GM23338 (cell line): ENCODE data around the gene TSC22D3. TPM values are rescaled to one million over a fixed set of nuclear protein-coding genes. Genes with fewer than 3 reads are reported as not detected.

ENCODE experiments used
- ATAC-seq: fragments of 200-7000 bp; cut with Tn5 transposase; 3 replicates; pipeline ENCODE4 v1.9.1; 2020
- DNase-seq: peaks from one replicate; pipeline ENCODE4 v3.0.0-alpha.2; 2015; ENCODE audit warnings: low spot score
- H2AFZ ChIP-seq: fragments of 200-600 bp; sonication (generic); 2 replicates; pipeline ENCODE4 v1.8.0; 2016; ENCODE audit warnings: antibody characterized with exemption, mild to moderate bottlenecking, moderate library complexity
- H3F3A ChIP-seq: fragments of 200-600 bp; sonication (generic); replicated peaks from 2 replicates; pipeline ENCODE4 v1.8.0; 2017; ENCODE audit warnings: antibody characterized with exemption, mixed run types, low read depth
- H3K27ac ChIP-seq: fragments of 200-600 bp; sonication (generic); 2 replicates; pipeline ENCODE4 v1.6.1; 2016; ENCODE audit warnings: low read depth
- H3K27me3 ChIP-seq: fragments of 200-600 bp; sonication (generic); 2 replicates; pipeline ENCODE4 v1.8.0; 2016; ENCODE audit warnings: mild to moderate bottlenecking, mixed run types, moderate library complexity; ENCODE audit not compliant: insufficient read depth
- H3K36me3 ChIP-seq: fragments of 200-600 bp; sonication (generic); 2 replicates; pipeline ENCODE4 v1.8.0; 2016; ENCODE audit warnings: mild to moderate bottlenecking; ENCODE audit not compliant: insufficient read depth
- H3K4me1 ChIP-seq: fragments of 200-600 bp; sonication (generic); 2 replicates; pipeline ENCODE4 v1.8.0; 2016; ENCODE audit warnings: mild to moderate bottlenecking, moderate library complexity; ENCODE audit not compliant: insufficient read depth
- H3K4me2 ChIP-seq: fragments of 200-600 bp; sonication (generic); 2 replicates; pipeline ENCODE4 v1.7.1; 2017; ENCODE audit warnings: mixed run types
- H3K4me3 ChIP-seq: fragments of 200-600 bp; sonication (generic); 2 replicates; pipeline ENCODE4 v1.6.1; 2016; ENCODE audit warnings: mixed run types
- H3K79me2 ChIP-seq: fragments of 200-600 bp; sonication (generic); replicated peaks from 2 replicates; pipeline ENCODE4 v1.8.0; 2017; ENCODE audit warnings: mild to moderate bottlenecking; ENCODE audit not compliant: insufficient read depth
- H3K9me2 ChIP-seq: fragments of 200-600 bp; sonication (generic); 2 replicates; pipeline ENCODE4 v1.8.0; 2017; ENCODE audit not compliant: insufficient read depth
- H4K20me1 ChIP-seq: fragments of 200-600 bp; sonication (generic); replicated peaks from 2 replicates; pipeline ENCODE4 v1.8.0; 2017; ENCODE audit warnings: mild to moderate bottlenecking; ENCODE audit not compliant: insufficient read depth
- H3K27ac Mint-ChIP-seq: 2 replicates; pipeline ENCODE4 v1.8.0; 2020; ENCODE audit warnings: inconsistent platforms, mild to moderate bottlenecking, moderate library complexity, mixed read lengths
- H3K27me3 Mint-ChIP-seq: 3 replicates; pipeline ENCODE4 v1.8.0; 2022; ENCODE audit warnings: low read depth, mild to moderate bottlenecking, moderate library complexity, mixed read lengths, inconsistent platforms; ENCODE audit not compliant: insufficient read depth, poor library complexity
- H3K36me3 Mint-ChIP-seq: 3 replicates; pipeline ENCODE4 v1.8.0; 2021; ENCODE audit warnings: low read depth, mild to moderate bottlenecking, inconsistent platforms, moderate library complexity, mixed read lengths
- H3K4me1 Mint-ChIP-seq: 3 replicates; pipeline ENCODE4 v1.8.0; 2020; ENCODE audit warnings: mild to moderate bottlenecking, inconsistent platforms, mixed read lengths
- H3K4me3 Mint-ChIP-seq: 3 replicates; pipeline ENCODE4 v1.8.0; 2021; ENCODE audit warnings: moderate library complexity, mild to moderate bottlenecking, inconsistent platforms, mixed read lengths
- H3K9me3 Mint-ChIP-seq: 3 replicates; pipeline ENCODE4 v1.8.0; 2020; ENCODE audit warnings: moderate library complexity, mild to moderate bottlenecking, inconsistent platforms, mixed read lengths
- JUNB ChIP-seq: IDR thresholded peaks from one replicate; pipeline ENCODE4 v1.6.1; 2016; ENCODE audit warnings: antibody characterized with exemption; ENCODE audit not compliant: unreplicated experiment
- NANOG ChIP-seq: IDR thresholded peaks from 2 replicates; pipeline ENCODE4 v1.6.1; 2016; ENCODE audit warnings: antibody characterized with exemption, borderline replicate concordance
- ZNF331 ChIP-seq: fragments of 250-450 bp; sonication (Bioruptor Pico); IDR thresholded peaks from 2 replicates; pipeline ENCODE4 v1.5.0; 2020; ENCODE audit warnings: low read depth, mild to moderate bottlenecking, moderate library complexity
- ZNF462 ChIP-seq: fragments of 250-450 bp; sonication (Bioruptor Pico); IDR thresholded peaks from 2 replicates; pipeline ENCODE4 v1.5.0; 2020; ENCODE audit warnings: mild to moderate bottlenecking, moderate library complexity
- polyA plus RNA-seq: library from polyadenylated mRNA; unstranded; fragments of >200 nt; fragmentation: Nextera tagmentation; extraction: Ambion mirVana; gene quantifications from 2 replicates; pipeline ENCODE4 v1.2.1, GENCODE V29; 2016
- total RNA-seq: library from RNA; depleted of rRNA; stranded (reverse); fragments of >200 nt; shearing (Covaris generic); gene quantifications from 2 replicates; pipeline ENCODE4 v1.2.3, GENCODE V29; 2014

Gene TSC22D3
- total and polyA plus RNA-seq, 2 experiments from 2014 or later, result 12.6 to 20.0 TPM

DNA sequence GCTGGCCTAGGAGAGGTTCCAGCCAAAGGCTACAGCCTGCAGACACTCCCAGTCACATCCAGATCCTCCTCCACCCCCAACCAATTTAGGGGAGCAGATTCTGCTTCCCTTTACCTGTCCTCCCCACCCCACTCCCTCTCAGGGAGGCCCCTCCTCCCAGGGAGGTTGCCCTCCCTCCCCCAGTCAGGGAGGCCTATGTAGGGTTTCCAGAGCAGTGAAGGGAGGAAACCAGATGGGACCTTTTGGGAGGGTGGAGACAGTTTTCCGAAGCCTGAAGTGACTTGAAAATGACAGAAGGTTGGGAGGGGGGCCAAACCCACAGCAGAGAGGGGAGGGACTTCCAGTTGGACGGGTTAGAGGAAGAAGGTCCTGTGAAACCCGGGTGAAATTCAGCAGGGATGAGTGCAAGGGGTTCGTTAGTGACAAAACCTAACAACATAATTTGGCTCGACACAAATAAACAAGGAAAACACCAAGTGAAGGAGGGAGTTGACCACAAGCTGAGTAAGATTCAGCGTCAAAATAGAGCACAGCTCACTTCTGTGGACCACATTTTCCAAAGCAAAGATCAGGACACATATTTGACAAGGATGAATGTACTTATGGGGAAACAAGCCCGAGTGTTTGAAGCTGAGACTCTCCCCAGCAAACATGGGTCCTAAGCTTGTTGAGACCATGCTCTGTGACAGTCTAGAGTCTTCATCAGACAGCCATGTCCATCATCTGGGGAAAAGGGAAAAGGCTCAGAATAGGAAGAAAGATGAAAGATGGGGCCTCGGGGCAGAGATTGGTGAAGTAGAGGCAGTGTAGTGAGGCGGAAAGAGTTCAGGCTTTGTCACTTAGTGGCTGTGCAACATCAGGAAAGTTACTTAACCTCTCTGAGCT is 100.9 kb downstream of the TSC22D3 start (continued):
- no peak for TF ChIP-seq ZNF462 (CRISPR knock-in tag)

DNA sequence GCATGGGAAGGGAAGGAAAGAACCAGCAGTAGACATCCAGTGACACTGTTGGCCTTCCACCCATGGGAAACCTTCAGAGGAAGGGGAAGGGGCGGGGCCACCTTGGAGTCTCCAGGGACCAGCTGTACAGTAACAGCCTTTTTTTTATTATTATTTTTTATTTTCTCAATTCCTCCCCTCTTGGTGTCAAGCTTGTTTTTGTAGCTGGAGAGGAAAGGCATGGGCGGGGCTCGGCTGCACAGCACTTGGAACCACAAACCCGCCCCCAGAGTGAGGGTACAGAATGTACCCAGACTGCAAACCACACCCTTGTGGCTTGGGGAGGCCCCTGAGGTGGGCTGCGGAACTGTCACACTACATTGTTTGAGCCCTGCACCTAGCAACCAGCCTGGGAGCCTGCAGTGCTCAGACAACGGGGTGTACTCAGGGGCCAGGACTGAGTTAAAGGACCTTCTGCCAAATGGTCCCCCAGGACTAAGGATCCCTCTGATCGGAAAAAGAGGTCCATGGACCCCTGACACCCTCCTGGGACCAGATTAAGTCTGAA is 101.6 kb downstream of the TSC22D3 start:
- Mint-ChIP-seq H3K4me3 (no peak overlapping the region), H3K27ac (no peak overlapping the region), H3K36me3 (no peaks in the 10 kb centered on the region), H3K9me3 (no peaks in the 10 kb centered on the region), H3K27me3 (peaks cover 8% of the 10 kb centered on the region), H3K4me1 (peaks cover 25% of the 10 kb centered on the region)
- ATAC-seq, result peak; percentile 47
- Histone ChIP-seq H3K79me2 (no peaks in the 10 kb centered on the region), H3K27ac (no peak overlapping the region), H3F3A (no peaks in the 10 kb centered on the region), H4K20me1 (no peaks in the 10 kb centered on the region), H3K4me3 (no peak overlapping the region), H3K4me2 (no peak overlapping the region), H3K27me3 (no peaks in the 10 kb centered on the region), H3K4me1 (peaks cover 11% of the 10 kb centered on the region; the same call in 1 of the 2 replicates), H3K9me2 (no peaks in the 10 kb centered on the region), H3K36me3 (no peaks in the 10 kb centered on the region), H2AFZ (no peak overlapping the region)
- peak; percentile 36 for DNase-seq
- no peak for TF ChIP-seq ZNF331 (CRISPR knock-in tag)
- no peak for TF ChIP-seq JUNB
- no peak for TF ChIP-seq ZNF462 (CRISPR knock-in tag)
- TF ChIP-seq NANOG, result no peak
